Parathyroid adenoma (tissue), 2 donors: Measurements from ENCODE around the gene ZNF282.

Experiments
- H2AFZ ChIP-seq: fragments of 300-600 bp; sonication (generic); one replicate; pipeline ENCODE4 v1.7.0; 2017; ENCODE audit warnings: antibody characterized with exemption, mild to moderate bottlenecking
- H3K27ac ChIP-seq: fragments of 300-600 bp; sonication (generic); one replicate; pipeline ENCODE4 v1.7.0; 2017
- H3K27me3 ChIP-seq: fragments of 300-600 bp; sonication (generic); one replicate; pipeline ENCODE4 v1.7.0; 2017; ENCODE audit warnings: low read length; ENCODE audit not compliant: control insufficient read depth, insufficient read depth
- H3K36me3 ChIP-seq: fragments of 300-600 bp; sonication (generic); one replicate; pipeline ENCODE4 v1.7.0; 2017; ENCODE audit warnings: low read length; ENCODE audit not compliant: control insufficient read depth, insufficient read depth
- H3K4me1 ChIP-seq: fragments of 300-600 bp; sonication (generic); one replicate; pipeline ENCODE4 v1.7.0; 2017; ENCODE audit warnings: control low read depth
- H3K4me2 ChIP-seq: fragments of 300-600 bp; sonication (generic); one replicate; pipeline ENCODE4 v1.7.0; 2017; ENCODE audit warnings: low read length
- H3K4me3 ChIP-seq: fragments of 300-600 bp; sonication (generic); one replicate; pipeline ENCODE4 v1.7.0; 2017; ENCODE audit warnings: low read depth, low read length
- H3K79me2 ChIP-seq: fragments of 300-600 bp; sonication (generic); one replicate; pipeline ENCODE4 v1.7.0; 2017; ENCODE audit warnings: control low read depth
- H3K9ac ChIP-seq: fragments of 300-600 bp; sonication (generic); one replicate; pipeline ENCODE4 v1.7.0; 2017; ENCODE audit warnings: mild to moderate bottlenecking
- H3K9me3 ChIP-seq: fragments of 300-600 bp; sonication (generic); one replicate; pipeline ENCODE4 v1.7.0; 2017; ENCODE audit warnings: low read length; ENCODE audit not compliant: control insufficient read depth
- TF ChIP-seq, protein P1 (sequence below): fragments of 300-600 bp; sonication (generic); IDR thresholded peaks from one replicate; pipeline ENCODE4 v1.7.0; 2017; ENCODE audit warnings: antibody characterized with exemption, mild to moderate bottlenecking
- donor health status: primary hyperparathyroidism.

The ZNF282 gene

DNA sequence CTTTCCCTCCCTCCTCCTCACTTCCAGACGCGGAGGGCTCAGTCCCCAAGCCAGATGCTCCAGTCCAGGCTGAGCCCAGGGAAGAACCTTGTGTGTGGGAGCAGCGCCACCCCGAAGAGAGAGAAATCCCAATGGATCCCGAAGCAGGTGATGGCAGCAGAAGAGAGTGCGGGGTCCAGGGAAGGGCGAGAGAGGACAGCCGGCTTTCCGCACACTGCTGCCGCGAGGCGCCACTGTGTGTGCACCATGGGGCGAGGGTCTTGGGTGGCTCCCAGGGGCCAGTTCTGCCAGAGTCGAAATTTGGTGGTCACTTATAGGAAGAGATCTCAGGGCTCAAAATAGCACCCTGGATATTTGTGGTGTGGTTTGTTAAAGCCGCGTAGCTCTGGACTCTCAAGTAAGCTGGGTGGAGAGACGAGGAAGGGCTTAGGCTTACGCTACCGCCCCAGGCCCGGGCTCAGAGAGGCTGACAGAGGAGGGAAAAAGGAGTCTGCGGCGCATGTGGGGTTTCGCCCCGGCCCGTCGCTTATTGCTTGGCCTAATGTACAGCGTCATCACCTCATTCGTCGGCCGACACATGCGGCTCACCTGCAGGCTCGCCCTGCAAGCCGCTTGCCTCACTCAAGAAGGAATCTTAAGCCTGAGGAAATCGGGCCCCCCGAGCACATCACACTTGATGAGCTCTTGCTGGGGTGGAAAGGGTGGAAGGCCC is 12.1 kb downstream of the ZNF282 start:
- Histone ChIP-seq H3K27ac (no peak overlapping the region), H3K9me3 (no peaks in the 10 kb centered on the region), H3K4me3 (no peak overlapping the region), H3K4me1 (no peaks in the 10 kb centered on the region), H3K4me2 (no peak overlapping the region), H3K27me3 (no peaks in the 10 kb centered on the region), H3K79me2 (peaks cover 15% of the 10 kb centered on the region), H3K36me3 (no peaks in the 10 kb centered on the region), H3K9ac (no peak overlapping the region), H2AFZ (no peak overlapping the region)
- TF ChIP-seq, protein P1, sequence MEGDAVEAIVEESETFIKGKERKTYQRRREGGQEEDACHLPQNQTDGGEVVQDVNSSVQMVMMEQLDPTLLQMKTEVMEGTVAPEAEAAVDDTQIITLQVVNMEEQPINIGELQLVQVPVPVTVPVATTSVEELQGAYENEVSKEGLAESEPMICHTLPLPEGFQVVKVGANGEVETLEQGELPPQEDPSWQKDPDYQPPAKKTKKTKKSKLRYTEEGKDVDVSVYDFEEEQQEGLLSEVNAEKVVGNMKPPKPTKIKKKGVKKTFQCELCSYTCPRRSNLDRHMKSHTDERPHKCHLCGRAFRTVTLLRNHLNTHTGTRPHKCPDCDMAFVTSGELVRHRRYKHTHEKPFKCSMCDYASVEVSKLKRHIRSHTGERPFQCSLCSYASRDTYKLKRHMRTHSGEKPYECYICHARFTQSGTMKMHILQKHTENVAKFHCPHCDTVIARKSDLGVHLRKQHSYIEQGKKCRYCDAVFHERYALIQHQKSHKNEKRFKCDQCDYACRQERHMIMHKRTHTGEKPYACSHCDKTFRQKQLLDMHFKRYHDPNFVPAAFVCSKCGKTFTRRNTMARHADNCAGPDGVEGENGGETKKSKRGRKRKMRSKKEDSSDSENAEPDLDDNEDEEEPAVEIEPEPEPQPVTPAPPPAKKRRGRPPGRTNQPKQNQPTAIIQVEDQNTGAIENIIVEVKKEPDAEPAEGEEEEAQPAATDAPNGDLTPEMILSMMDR: no peak

DNA sequence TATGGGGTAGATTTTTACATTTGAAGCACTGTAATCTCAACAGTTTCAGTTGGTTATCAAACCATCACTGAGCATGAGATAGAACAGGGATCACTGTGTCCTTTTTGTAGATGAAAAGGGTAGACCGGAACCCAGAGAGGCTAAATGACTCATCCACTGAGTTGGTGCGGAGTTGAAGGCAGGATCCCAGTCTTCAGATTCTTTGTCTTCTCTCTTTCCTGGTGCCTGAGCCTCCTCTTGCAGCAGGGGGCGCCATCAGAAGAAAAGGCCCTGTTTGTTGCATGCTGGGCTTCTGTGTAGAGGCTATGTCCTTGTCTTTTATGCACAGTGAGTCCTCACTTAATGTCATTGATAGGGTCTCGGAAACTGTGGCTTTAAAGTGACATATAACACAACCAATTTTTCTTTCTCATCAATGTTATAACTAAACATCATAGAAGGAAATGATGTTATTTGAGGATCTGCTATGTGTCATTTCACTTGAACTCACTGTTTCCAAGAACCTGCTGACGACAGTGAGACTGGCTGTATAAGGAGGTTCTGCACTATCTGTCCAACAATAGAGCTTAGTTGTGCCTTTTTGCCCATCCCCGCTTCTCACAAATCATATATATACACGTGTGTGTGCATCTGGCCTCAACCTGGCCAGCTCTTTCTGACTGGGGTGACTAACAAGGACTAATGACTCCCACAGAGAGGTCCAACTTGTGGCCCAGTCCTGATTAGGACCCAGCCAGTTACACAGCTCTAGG is 14.3 kb downstream of the ZNF282 start:
- no peaks in the 10 kb centered on the region for H3K27me3 ChIP-seq
- H3K27ac ChIP-seq: no peak overlapping the region
- TF ChIP-seq, protein P1: peak; percentile 20
- H3K4me2 ChIP-seq: no peak overlapping the region
- H3K4me1 ChIP-seq: no peaks in the 10 kb centered on the region
- H2AFZ ChIP-seq: no peak overlapping the region
- no peak overlapping the region for H3K4me3 ChIP-seq
- H3K36me3 ChIP-seq: no peaks in the 10 kb centered on the region
- H3K79me2 ChIP-seq: peaks cover 7% of the 10 kb centered on the region
- H3K9ac ChIP-seq: no peak overlapping the region
- no peaks in the 10 kb centered on the region for H3K9me3 ChIP-seq

DNA sequence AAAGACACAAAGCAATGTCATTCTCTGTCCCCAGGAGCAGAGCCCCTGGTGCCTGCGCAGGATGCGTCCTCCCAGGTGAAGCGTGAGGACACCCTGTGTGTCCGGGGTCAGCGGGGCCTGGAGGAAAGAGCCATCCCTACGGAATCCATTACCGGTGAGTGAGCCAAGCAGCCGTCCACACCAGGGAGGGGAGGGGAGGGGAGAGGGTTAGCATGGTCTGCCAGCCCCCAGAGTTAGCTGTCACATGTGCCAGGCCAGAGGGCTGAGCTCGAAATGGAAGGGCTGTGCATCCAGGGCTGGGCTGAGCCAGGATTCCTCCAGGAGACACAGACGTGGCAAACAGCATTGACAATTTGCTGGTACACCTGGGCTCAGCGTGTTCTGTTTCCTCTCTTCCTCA is 15.2 kb downstream of the ZNF282 start:
- TF ChIP-seq, protein P1: no peak
- Histone ChIP-seq H3K79me2 (peaks cover 7% of the 10 kb centered on the region), H3K9me3 (no peaks in the 10 kb centered on the region), H3K27ac (no peak overlapping the region), H3K36me3 (no peaks in the 10 kb centered on the region), H3K9ac (no peak overlapping the region), H3K4me3 (no peak overlapping the region), H2AFZ (no peak overlapping the region), H3K27me3 (no peaks in the 10 kb centered on the region), H3K4me2 (no peak overlapping the region), H3K4me1 (no peaks in the 10 kb centered on the region)

DNA sequence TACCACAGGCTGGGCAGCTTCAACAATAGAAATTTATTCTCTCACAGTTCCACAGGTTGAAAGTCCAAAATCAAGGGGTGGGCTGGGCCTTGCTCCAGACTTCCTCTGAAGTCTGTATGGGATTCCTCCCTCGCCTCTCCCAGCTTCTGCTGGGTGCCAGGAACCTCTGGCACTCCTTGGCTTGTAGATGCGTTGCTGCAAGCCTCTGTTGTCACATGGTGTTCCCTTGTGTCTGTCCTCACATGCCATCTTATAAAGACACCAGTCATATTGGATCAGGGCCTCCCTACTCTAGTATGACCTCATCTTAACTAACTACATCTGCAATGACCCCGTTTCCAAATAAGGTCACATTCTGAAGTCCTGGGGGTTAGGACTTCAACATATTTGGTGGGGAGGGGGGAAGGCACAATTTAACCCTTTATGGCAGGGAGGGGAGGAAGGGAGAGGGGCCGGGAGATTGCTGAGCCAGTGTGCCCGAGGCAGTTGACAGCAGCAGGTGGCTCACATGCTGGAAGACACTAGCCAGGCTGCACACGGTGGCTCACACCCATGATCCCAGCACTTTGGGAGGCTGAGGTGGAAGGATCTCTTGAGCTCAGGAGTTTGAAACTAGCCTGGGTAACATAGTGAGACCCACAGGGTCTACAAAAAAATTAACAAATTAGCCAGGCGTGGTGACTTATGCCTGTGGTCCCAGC is 18.8 kb downstream of the ZNF282 start:
- TF ChIP-seq, protein P1: no peak
- no peaks in the 10 kb centered on the region for H3K36me3 ChIP-seq
- no peaks in the 10 kb centered on the region for H3K27me3 ChIP-seq
- no peaks in the 10 kb centered on the region for H3K9me3 ChIP-seq
- peaks cover 4% of the 10 kb centered on the region for H3K79me2 ChIP-seq
- H2AFZ ChIP-seq: no peak overlapping the region
- H3K4me2 ChIP-seq: no peak overlapping the region
- H3K9ac ChIP-seq: no peak overlapping the region
- no peak overlapping the region for H3K4me3 ChIP-seq
- H3K4me1 ChIP-seq: no peaks in the 10 kb centered on the region
- H3K27ac ChIP-seq: no peak overlapping the region
